HUES64 (cell line): ENCODE results near the gene TMEM187.

Source experiments
- H3K27ac ChIP-seq: 2 replicates; pipeline ENCODE4 v1.7.0; 2013; ENCODE audit warnings: low read depth, low read length, inconsistent platforms
- H3K27me3 ChIP-seq: 2 replicates; pipeline ENCODE4 v1.6.1; 2013; ENCODE audit warnings: mild to moderate bottlenecking, low read length; ENCODE audit not compliant: insufficient read depth
- H3K36me3 ChIP-seq: 2 replicates; pipeline ENCODE4 v1.6.1; 2013; ENCODE audit warnings: mild to moderate bottlenecking, low read length; ENCODE audit not compliant: insufficient read depth
- H3K4me1 ChIP-seq: 2 replicates; pipeline ENCODE4 v1.6.1; 2013; ENCODE audit warnings: mild to moderate bottlenecking, low read length, moderate library complexity; ENCODE audit not compliant: insufficient read depth
- H3K4me3 ChIP-seq: 2 replicates; pipeline ENCODE4 v1.5.1; 2013; ENCODE audit warnings: mild to moderate bottlenecking, low read length, moderate library complexity
- H3K9ac ChIP-seq: 2 replicates; pipeline ENCODE4 v1.6.1; 2013; ENCODE audit warnings: mild to moderate bottlenecking, low read depth, low read length
- H3K9me3 ChIP-seq: 2 replicates; pipeline ENCODE4 v1.6.1; 2013; ENCODE audit warnings: low read depth, low read length; ENCODE audit not compliant: insufficient read depth
- WGBS: fragments of 150-250, 120-280 bp; methylation state at CpG from one replicate; pipeline ENCODE4 v1.1.7; 2013; ENCODE audit warnings: missing lambda C conversion rate; 5-methylcytosine and 5-hydroxymethylcytosine counted together

Gene TMEM187

DNA sequence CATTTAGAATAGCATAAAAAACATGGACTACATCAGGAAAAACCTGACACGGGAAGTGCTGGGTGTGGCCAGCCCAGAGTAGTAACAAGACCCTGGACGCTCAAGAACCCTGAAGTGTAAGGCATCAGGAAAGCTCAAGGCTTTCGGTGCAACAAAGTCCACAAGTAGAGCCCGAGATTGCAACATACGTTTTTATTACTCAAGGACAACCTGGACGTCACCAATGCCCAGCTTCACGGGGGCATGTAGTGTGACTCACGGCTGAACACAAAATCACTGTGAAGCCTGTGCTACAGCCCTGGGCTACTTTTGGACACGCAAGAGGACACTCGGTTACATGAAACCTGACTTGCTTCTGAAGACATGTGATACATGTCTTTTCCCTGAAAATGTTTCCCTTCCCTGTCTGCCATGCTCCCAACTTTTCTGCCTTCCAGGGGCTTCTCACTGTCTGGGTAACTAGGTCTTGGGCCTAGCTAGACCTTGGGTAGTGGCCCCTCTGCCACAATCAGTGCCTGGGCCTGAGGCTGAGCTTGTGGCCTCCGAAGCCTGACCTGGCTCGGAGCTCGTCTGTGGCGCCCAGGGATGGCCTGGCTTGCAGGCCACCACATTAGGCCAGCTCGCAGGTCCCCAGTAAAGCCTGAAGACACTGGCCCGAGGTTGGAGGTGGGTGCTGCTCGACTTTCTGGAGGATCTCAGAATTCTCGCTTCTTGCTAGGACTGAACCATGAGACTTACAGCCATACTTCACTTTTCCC, 38.0 kb downstream of the TMEM187 start:
- H3K4me3 ChIP-seq, result no peak overlapping the region
- H3K27ac ChIP-seq, result no peak overlapping the region
- H3K4me1 ChIP-seq, result no peaks in the 10 kb centered on the region
- 95% methylated on average over 18 of the region's 18 CpGs for WGBS
- H3K27me3 ChIP-seq, result no peaks in the 10 kb centered on the region
- H3K9ac ChIP-seq, result no peak overlapping the region
- H3K36me3 ChIP-seq, result peaks cover 7% of the 10 kb centered on the region
- no peaks in the 10 kb centered on the region for H3K9me3 ChIP-seq

DNA sequence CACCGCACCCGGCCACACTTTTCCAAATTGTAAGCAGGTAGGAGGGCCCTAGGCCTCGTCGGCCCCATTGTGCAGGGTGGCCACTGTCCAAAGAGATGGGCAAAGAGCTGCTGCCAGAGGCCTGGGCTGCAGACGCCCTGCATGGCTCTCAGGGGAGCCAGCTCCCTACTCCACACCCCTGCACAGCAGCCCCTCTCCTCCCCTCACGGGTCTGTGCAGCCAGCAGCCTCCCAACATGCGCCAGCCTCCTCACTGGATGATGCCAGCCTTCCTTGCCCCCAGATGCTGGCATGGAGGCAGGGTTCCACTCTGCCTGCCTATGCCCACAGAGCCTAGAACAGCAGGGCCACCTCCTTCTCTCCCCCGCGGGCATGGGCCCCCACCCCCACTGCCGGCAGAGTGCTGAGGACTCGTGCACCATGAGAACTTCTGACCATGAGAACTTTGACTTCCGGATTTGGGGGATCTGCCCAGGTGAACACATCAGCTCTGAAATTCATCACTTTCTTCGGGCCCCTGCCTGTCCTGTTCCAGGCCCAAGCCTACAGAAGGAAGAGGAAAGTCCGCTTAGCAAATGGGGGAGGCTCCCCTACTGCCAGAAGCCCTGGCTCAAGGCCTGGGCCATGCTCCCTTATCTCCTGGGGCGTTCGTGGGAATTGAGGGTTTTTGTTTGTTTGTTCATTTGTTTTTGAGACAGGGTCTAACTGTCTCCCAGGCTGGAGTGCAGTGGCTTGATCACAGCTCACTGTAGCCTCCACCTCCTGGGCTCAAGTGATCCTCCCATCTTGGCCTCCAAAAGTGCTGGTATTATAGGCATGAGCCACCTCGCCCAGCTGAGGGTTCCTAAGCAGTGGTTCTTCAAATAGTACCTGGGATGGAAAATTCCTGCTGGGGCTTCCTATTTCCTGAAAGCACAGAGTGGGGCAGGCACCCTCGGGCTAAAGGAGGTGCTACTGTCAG, 39.1 kb downstream of the TMEM187 start:
- Histone ChIP-seq H3K27me3 (no peaks in the 10 kb centered on the region), H3K36me3 (peaks cover 17% of the 10 kb centered on the region), H3K9ac (no peak overlapping the region), H3K27ac (no peak overlapping the region), H3K4me1 (no peaks in the 10 kb centered on the region), H3K9me3 (no peaks in the 10 kb centered on the region), H3K4me3 (no peak overlapping the region)
- WGBS, result 94% methylated on average over 18 of the region's 18 CpGs

DNA sequence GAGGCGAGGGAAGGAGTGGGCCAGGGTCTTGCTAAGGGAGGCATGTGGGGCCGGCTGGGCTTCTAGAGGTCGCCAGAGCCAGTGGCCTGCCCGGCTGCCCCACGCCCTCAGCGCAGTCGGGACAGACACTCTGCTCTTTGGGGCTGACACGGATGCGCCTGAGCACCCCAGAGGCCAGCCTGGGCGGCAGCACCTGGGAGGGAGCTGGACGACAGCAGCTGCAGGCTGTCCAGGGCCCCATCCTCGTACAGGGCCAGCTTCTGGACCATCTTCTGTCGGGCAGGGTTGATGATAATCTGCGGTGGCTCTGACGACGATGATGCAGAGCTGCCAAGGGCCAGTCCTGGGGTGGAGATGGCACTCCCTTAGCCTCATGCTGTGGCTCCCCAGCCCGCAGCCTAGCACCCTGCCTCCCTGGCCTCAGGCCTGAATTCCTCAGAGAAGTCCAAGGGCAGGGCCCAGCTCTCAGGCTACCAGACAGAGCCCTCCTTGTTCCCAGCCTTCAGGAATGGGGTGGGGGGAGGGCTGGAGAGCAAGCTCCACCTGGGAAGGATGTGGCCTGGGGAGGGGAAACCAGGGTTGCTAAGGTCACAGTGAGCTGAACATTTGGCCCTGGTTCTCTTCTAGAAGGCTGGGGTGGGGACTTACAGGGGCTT, 39.9 kb downstream of the TMEM187 start:
- Histone ChIP-seq H3K27me3 (no peaks in the 10 kb centered on the region), H3K9ac (no peak overlapping the region), H3K4me3 (no peak overlapping the region), H3K27ac (no peak overlapping the region), H3K36me3 (peaks cover 23% of the 10 kb centered on the region), H3K4me1 (no peaks in the 10 kb centered on the region), H3K9me3 (no peaks in the 10 kb centered on the region)
- 86% methylated on average over 17 of the region's 17 CpGs for WGBS

DNA sequence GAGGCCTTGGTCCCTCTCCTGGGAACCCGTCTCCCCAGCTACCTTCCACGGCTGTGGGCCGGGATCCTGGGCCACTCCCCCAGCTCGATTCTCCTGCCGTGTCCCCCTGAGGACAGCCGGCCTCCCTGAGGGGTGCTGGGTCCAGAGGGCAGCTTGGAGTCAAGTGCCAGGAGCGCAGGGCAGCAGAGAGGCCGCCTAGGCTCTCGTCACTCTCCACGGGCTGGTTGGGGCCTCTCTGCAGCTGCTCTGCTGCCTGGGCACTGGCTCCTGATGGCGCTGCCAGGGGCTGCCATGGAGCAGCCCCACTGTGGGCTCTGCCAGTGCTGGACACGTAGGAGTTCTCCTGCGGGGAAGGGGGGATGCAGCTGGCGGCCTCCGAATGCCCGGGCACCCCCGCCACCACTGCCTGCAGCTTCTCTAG, 40.5 kb downstream of the TMEM187 start:
- Histone ChIP-seq H3K36me3 (peaks cover 27% of the 10 kb centered on the region), H3K9me3 (no peaks in the 10 kb centered on the region), H3K4me1 (no peaks in the 10 kb centered on the region), H3K9ac (no peak overlapping the region), H3K27me3 (no peaks in the 10 kb centered on the region), H3K27ac (no peak overlapping the region), H3K4me3 (no peak overlapping the region)
- WGBS, result 88% methylated on average over 17 of the region's 17 CpGs

DNA sequence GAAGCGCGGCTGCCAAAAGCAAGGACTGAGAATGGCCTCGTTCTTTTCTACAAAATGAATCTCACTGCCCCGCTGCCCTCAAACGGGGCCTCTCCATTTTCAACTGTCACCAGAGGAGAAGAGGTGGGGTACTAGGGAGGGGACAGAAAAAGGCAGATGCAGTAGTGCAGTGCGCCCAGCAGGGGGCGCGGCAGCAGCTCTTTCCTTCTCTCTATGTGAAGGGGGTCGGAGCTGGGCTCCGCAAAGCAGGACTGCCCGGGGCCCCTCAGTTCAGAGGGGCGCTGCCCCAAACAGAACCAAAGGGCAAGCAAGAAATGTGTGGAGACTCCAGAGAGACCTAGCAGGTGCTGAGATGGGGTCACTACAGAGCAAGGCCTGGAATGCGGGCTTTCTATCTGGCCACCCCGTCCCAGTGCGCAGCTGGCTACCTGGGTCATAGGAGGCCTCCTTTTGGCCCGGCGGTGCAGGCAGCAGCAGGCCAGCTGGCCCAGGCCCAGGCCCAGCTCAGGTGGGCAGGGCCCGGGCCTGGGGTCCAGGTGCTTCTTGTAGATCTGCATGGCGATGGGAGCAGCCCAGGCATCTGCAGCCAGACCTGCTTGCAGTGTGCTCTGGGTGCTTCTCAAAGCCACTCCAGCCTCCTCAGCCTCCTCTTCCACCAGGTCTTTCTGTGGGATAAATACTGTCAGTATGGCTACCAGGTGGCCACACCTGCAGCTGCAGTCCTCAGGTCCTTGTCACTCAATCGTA, 41.2 kb downstream of the TMEM187 start:
- Histone ChIP-seq H3K36me3 (peaks cover 29% of the 10 kb centered on the region), H3K4me3 (no peak overlapping the region), H3K27ac (no peak overlapping the region), H3K9me3 (no peaks in the 10 kb centered on the region), H3K4me1 (no peaks in the 10 kb centered on the region), H3K9ac (no peak overlapping the region), H3K27me3 (no peaks in the 10 kb centered on the region)
- WGBS, result 60% methylated on average over 18 of the region's 20 CpGs

DNA sequence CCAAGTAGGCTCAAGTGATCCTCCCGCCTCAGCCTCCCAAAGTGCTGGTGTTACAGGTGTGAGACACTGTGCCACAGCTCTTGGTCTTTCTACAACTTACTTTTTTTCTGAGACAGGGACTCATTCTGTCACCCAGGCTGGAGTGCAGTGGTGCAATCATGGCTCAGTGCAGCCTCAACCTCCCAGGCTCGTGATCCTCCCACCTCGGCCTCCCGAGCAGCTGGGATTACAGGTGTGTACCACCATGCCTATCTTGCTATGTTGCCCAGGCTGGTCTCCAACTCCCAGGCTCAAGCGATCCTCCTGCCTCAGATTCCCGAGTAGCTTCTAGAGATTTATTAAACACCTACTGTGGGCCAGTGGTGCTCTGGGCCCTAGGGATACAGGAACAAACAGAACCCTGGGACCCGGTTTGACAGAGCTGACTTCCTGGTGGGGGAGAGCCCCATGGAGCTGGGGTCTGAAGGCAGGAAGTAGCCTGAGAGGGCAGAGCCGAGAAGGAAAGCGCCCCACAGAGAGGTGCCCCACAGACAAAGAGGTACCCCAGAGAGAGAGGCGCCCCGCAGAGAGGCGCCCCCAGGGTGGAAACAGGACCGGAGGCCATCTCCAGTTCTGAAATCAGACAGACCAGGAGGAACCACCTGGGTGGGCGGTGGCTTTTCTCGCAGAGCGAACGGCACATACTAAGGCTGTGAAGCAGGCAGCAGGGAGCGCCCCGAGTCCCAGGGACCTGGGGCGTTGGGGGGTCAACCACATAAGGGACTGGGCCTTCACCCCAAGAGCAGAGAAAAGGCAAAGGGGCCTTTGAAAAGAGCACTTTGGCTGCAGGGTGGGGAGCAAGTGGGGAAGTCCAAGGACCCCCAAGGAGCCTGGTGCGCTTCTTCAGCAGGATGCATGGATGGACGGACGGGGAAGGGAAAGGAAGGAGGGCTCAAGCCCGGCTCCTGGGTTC, 42.2 kb downstream of the TMEM187 start:
- H3K4me1 ChIP-seq, result no peaks in the 10 kb centered on the region
- no peaks in the 10 kb centered on the region for H3K27me3 ChIP-seq
- H3K9ac ChIP-seq, result no peak overlapping the region
- WGBS, result 83% methylated on average over 24 of the region's 24 CpGs
- no peak overlapping the region for H3K4me3 ChIP-seq
- no peak overlapping the region for H3K27ac ChIP-seq
- H3K36me3 ChIP-seq, result peaks cover 29% of the 10 kb centered on the region
- H3K9me3 ChIP-seq, result no peaks in the 10 kb centered on the region

DNA sequence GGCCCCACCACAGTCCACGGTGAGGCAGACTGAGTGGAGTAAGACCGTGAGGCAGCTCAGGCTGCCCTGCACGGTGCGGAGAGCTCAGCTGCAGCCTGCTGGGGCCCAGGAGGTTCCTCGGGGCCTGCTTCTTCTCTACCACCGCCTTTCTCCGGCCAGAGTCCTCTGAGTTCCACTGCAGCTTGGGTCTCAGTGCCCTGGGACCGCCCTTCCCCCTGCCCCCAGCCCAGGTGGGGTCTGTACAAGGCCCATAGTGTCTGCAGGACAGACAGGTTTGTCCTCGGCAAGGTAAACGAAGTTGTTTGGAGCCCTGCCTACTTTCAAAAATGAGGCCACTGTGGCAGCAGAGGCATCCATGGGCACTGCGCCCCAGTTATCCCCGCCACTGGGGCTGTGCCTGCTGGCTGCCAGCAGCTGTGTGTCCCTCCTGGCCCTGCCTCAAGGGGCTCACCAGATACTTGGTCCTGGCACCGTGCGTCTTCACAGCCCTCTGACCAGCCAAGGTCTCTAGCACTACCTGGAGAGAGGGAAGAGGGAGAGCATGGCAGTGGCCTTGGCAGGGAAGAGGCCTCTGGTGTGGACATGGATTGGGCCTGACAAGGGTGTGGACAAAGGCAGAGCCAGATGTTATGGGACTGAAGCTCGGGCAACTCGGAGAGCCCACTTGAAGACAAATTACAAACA, 43.2 kb downstream of the TMEM187 start:
- Histone ChIP-seq H3K9ac (no peak overlapping the region), H3K27me3 (no peaks in the 10 kb centered on the region), H3K36me3 (peaks cover 25% of the 10 kb centered on the region), H3K9me3 (no peaks in the 10 kb centered on the region), H3K27ac (no peak overlapping the region), H3K4me3 (no peak overlapping the region), H3K4me1 (no peaks in the 10 kb centered on the region)
- 73% methylated on average over 16 of the region's 16 CpGs for WGBS

DNA sequence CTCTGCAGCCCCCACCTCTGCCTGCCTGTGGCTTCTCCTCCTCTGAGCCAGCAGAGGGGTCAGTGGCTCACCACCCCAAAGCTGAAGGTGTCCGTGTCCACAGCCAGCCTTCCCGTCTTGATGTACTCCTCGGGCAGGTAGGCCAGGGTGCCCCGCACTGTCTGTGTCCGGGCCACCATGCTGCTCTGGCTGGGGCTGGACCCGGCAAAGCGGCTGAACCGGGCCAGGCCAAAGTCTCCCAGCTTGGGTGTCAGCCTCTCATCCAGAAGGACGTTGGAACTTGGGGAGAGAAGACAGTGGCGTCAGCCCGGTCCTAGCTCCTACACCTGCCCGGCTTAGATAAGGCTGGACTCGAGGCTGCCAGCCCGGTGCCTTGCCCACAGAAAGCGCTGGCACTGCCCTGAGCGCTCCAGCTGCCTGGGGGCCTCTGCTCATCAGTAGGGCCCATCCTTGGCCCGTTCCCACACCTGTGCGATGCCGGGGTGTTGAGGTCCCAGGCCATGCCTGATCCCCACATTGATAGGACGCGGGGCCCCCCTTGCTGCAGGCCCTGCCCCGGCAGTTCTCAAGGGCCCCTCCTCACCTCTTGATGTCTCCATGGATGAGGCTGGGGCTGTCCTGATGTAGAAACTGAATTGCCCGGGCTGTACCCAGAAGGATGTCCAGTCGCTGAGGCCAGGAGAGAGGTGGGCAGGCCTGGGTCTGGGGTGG, 44.0 kb downstream of the TMEM187 start:
- H3K4me1 ChIP-seq, result no peaks in the 10 kb centered on the region; the same call in 1 of the 2 replicates
- 95% methylated on average over 24 of the region's 24 CpGs for WGBS
- no peak overlapping the region for H3K27ac ChIP-seq
- H3K4me3 ChIP-seq, result no peak overlapping the region
- peaks cover 23% of the 10 kb centered on the region for H3K36me3 ChIP-seq
- no peaks in the 10 kb centered on the region for H3K27me3 ChIP-seq
- no peaks in the 10 kb centered on the region for H3K9me3 ChIP-seq
- no peak overlapping the region for H3K9ac ChIP-seq

DNA sequence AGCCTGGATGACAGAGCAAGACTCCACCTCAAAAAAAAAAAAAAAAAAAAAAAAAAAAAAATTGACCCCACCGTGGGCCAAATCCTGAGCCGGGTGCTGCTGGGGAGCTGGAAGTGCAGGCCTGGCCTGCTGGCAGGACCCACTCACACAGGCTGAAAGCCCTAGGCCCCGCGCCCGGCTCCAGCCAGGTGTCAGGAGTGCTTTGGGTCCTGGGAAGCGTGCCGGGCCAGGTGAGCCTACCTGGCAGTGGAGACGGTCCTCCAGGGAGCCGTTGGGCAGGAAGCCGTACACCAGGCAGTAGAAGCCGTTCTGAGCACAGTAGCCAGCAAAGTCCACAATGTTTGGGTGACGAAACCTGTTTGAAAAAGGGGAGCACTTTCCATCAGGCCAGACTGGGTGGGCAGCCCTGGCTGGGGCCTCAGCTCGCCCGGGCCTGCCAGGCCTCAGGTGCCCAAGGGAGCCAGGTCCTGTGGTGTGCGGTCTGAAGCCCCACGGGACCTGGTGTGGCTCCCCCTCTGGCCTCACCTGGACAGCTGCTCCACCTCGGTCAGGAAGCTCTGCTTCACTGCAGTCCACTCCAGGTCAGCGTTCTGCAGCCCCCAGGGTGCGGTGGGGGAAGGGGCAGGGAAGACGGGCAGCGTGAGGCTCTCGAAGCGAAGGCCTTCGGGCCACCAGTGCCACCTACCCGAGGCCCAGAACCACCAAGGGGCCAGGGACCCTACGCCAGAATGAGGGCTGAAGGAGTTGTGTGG, 45.4 kb downstream of the TMEM187 start:
- H3K27ac ChIP-seq, result no peak overlapping the region
- no peaks in the 10 kb centered on the region for H3K27me3 ChIP-seq
- H3K9me3 ChIP-seq, result no peaks in the 10 kb centered on the region
- H3K4me3 ChIP-seq, result no peak overlapping the region
- no peak overlapping the region for H3K9ac ChIP-seq
- peaks cover 23% of the 10 kb centered on the region for H3K36me3 ChIP-seq
- 96% methylated on average over 26 of the region's 26 CpGs for WGBS
- H3K4me1 ChIP-seq, result peaks cover 3% of the 10 kb centered on the region; the same call in 1 of the 2 replicates
